Measurements from ENCODE around the gene UST.
A peak's percentile ranks its signal among the peaks of the same experiment; 100 is the strongest.

The UST gene

GRCh38 chr6:148727104-148727503, 19.7 kb upstream of the UST start:
- FAIRE-seq: no peak
- TF ChIP-seq TAF1 (IDR thresholded peaks at IDR 0.05; ENCODE audit: low read depth, low read length) (no peak), POLR2A (IDR thresholded peaks at IDR 0.05; ENCODE audit: low read depth, low read length) (no peak), SPI1 (IDR thresholded peaks at IDR 0.05; ENCODE audit: low read depth, low read length) (no peak), POLR2AphosphoS5 (IDR thresholded peaks at IDR 0.05; ENCODE audit: low read depth, low read length) (no peak), PAX5 (IDR thresholded peaks at IDR 0.05; ENCODE audit: insufficient read depth, low read length, severe bottlenecking) (no peak), POU2F2 (IDR thresholded peaks at IDR 0.05; ENCODE audit: low read depth, low read length) (no peak)
- no peak for DNase-seq (ENCODE audit: insufficient read length, low spot score)

GRCh38 chr6:148735989-148736388, 10.8 kb upstream of the UST start:
- FAIRE-seq (no peak), DNase-seq (ENCODE audit: insufficient read length, low spot score) (no peak)
- no peak for TF ChIP-seq TAF1 (IDR thresholded peaks at IDR 0.05; ENCODE audit: low read depth, low read length)
- no peak for TF ChIP-seq PAX5 (IDR thresholded peaks at IDR 0.05; ENCODE audit: insufficient read depth, low read length, severe bottlenecking)

- FAIRE-seq: peak; percentile 71
Measured at GRCh38 chr6:148736774-148737412, 9.9 kb upstream of the UST start.

DNA sequence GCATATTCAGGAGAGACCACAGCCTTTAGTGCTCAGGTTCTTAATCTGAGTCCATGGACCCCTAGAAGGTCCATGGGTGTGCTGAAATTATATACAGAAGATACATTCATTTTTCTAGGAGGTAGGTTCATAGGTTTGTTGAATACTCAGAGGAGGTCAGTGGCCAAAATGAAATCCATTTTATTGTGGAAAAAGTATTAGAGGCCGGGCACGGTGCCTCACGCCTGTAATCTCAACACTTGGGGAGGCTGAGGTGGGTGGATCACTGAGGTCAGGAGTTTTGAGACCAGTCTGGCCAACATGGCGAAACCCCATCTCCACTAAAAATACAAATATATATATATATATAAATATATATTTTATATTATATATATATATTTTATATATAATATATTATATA, 9.0 kb upstream of the UST start:
- TF ChIP-seq SPI1 (IDR thresholded peaks at IDR 0.05; ENCODE audit: low read depth, low read length): no peak
- DNase-seq (ENCODE audit: insufficient read length, low spot score) (no peak), FAIRE-seq (no peak)

More at GRCh38 chr6:148736774-148737412, 9.9 kb upstream of the UST start:
- TF ChIP-seq TAF1 (IDR thresholded peaks at IDR 0.05; ENCODE audit: low read depth, low read length) (no peak), SPI1 (IDR thresholded peaks at IDR 0.05; ENCODE audit: low read depth, low read length) (no peak)
- no peak for DNase-seq (ENCODE audit: insufficient read length, low spot score)

- FAIRE-seq: no peak
- no peak for DNase-seq (ENCODE audit: insufficient read length, low spot score)
- no peak for TF ChIP-seq POLR2AphosphoS5 (IDR thresholded peaks at IDR 0.05; ENCODE audit: low read depth, low read length)
Measured at GRCh38 chr6:148738946-148739821, 7.6 kb upstream of the UST start.

DNA sequence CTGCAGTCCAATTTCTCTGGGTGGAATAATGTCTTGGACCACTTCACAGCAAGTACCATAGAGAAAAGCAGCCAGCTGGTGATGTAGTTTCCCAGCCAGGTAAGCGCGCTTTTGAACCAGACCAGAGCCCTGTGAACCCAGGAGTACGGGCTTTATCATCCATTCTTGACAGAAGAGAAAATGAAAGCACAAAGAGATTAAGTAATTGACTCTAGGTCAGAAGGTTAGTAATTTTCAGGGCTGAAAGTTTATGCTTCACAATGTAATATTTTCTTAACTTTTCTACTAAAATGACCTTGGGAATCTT, 7.1 kb upstream of the UST start:
- FAIRE-seq (no peak), DNase-seq (ENCODE audit: insufficient read length, low spot score) (no peak)
- TF ChIP-seq SPI1 (IDR thresholded peaks at IDR 0.05; ENCODE audit: low read depth, low read length): no peak
- no peak for TF ChIP-seq POU2F2 (IDR thresholded peaks at IDR 0.05; ENCODE audit: low read depth, low read length)
- TF ChIP-seq TAF1 (IDR thresholded peaks at IDR 0.05; ENCODE audit: low read depth, low read length): no peak
- no peak for TF ChIP-seq POLR2A (IDR thresholded peaks at IDR 0.05; ENCODE audit: low read depth, low read length)
- no peak for TF ChIP-seq POLR2AphosphoS5 (IDR thresholded peaks at IDR 0.05; ENCODE audit: low read depth, low read length)
- no peak for TF ChIP-seq PAX5 (IDR thresholded peaks at IDR 0.05; ENCODE audit: insufficient read depth, low read length, severe bottlenecking)

GRCh38 chr6:148743476-148743875, 3.4 kb upstream of the UST start:
- DNase-seq (ENCODE audit: insufficient read length, low spot score) (no peak), FAIRE-seq (no peak)
- no peak for TF ChIP-seq SPI1 (IDR thresholded peaks at IDR 0.05; ENCODE audit: low read depth, low read length)
- no peak for TF ChIP-seq POLR2AphosphoS5 (IDR thresholded peaks at IDR 0.05; ENCODE audit: low read depth, low read length)
- no peak for TF ChIP-seq POLR2A (IDR thresholded peaks at IDR 0.05; ENCODE audit: low read depth, low read length)
- TF ChIP-seq PAX5 (IDR thresholded peaks at IDR 0.05; ENCODE audit: insufficient read depth, low read length, severe bottlenecking): no peak
- TF ChIP-seq TAF1 (IDR thresholded peaks at IDR 0.05; ENCODE audit: low read depth, low read length): no peak
- no peak for TF ChIP-seq POU2F2 (IDR thresholded peaks at IDR 0.05; ENCODE audit: low read depth, low read length)

GRCh38 chr6:148745926-148746325, 904 bp upstream of the UST start:
- FAIRE-seq (no peak), DNase-seq (ENCODE audit: insufficient read length, low spot score) (no peak)
- TF ChIP-seq PAX5 (IDR thresholded peaks at IDR 0.05; ENCODE audit: insufficient read depth, low read length, severe bottlenecking): no peak
- TF ChIP-seq POLR2A (IDR thresholded peaks at IDR 0.05; ENCODE audit: low read depth, low read length): no peak
- TF ChIP-seq TAF1 (IDR thresholded peaks at IDR 0.05; ENCODE audit: low read depth, low read length): no peak
- no peak for TF ChIP-seq POLR2AphosphoS5 (IDR thresholded peaks at IDR 0.05; ENCODE audit: low read depth, low read length)
- no peak for TF ChIP-seq SPI1 (IDR thresholded peaks at IDR 0.05; ENCODE audit: low read depth, low read length)
- TF ChIP-seq POU2F2 (IDR thresholded peaks at IDR 0.05; ENCODE audit: low read depth, low read length): no peak

DNA sequence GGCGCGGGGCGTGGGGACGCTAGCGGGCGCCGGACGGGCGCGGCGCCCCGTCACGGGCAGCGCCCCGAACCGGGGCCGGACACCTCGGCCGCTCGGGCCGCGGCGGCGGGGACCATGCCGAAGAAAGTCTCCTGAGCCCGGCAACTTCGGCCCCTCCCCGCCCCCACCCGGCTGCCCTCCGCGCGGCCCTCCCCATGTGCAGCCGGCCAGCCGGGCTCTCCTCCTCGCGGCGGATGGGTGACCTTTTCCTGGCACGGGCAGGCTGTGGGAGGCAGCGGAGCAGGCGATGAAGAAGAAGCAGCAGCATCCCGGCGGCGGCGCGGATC, 278 bp downstream of the UST start:
- DNase-seq (ENCODE audit: insufficient read length, low spot score) (no peak), FAIRE-seq (no peak)

DNA sequence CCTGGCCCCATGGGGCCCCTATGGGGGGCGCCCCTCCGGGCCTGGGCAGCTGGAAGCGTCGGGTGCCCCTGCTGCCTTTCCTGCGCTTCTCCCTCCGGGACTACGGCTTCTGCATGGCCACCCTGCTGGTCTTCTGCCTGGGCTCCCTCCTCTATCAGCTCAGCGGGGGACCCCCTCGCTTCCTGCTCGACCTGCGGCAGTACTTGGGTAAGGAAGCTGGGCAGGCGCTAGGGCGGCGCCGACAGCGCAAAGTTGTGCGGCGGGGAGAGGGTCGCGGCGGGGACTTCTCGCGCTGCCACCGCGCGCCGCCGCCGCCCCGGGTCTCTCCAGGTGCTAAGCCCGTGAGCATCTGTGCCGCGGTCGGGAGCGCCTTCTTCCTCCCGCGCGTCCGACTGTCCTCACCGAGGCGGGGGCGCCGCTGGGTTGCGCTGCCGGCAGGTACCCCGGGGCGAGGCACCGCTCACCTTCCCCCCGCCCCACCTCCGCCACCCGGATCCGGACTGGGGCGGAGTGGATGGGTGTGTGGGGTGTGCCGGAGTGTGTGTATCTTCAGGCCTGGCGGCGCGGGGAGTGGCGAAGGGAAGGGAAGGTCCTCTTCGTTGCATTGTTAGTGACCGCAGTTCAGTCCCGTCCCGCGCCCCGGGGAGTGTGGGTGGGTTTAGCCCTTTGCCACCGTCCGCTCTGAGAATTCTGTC, 788 bp downstream of the UST start:
- TF ChIP-seq POLR2A (IDR thresholded peaks at IDR 0.05; ENCODE audit: low read depth, low read length) (peak; percentile 55), POLR2AphosphoS5 (IDR thresholded peaks at IDR 0.05; ENCODE audit: low read depth, low read length) (no peak)
- DNase-seq (ENCODE audit: insufficient read length, low spot score): no peak
- FAIRE-seq: peak; percentile 62

More for the DNA sequence above, 278 bp downstream of the UST start:
- TF ChIP-seq SPI1 (IDR thresholded peaks at IDR 0.05; ENCODE audit: low read depth, low read length) (no peak), POLR2AphosphoS5 (IDR thresholded peaks at IDR 0.05; ENCODE audit: low read depth, low read length) (peak; percentile 14; the same call in 1 of the 2 replicates), TAF1 (IDR thresholded peaks at IDR 0.05; ENCODE audit: low read depth, low read length) (no peak)

Data from GM12891 (cell line).